ENCODE data around the gene HBEGF. TPM values are rescaled to one million over a fixed set of nuclear protein-coding genes. Genes with fewer than 3 reads are reported as not detected.
A peak's percentile ranks its signal among the peaks of the same experiment; 100 is the strongest.

Gene HBEGF
- polyA plus RNA-seq, 1 donor: 19.4 TPM

DNA sequence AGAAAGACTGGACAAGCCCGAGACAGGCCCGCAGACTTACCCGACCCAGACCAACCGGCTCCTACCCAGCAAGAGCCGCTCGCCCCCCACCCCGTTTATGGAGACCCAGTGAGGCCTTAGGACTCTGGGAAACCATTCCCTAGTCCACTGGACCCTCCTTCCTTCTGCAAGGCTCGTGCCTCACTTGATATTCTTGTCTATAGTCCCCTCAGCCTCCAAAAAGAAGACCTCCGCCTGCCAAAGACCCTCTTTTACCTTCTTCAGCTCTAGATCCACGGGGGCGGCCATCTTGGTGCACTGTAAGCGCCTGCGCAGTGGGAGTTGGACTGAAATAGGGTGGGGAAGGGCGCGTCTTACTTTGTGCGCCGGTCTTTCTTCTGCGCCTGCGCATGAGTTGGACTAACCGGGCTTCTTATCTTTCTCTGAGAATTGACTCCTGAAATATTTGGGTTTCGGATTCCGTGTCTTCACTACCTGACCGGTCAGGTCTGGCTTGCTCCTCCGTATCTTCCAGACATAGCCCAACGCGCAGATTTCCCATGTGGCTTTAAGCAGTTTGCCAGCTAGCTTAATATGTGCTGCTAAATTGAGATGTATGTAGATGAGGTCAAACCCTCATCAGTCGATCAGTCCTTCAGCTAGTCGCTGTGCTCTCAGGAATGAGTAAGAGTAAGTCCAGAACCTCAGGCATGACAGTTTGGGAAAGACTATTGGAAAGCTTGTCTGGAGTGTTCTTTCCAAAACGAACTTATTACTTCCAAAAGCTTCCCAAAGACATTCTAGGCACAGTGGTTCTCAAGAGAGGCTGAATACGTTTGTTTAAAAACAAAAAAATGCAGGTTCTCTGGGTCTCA lies 43.4 kb downstream of the HBEGF start, which contains the start of gene PFDN1:
PFDN1 (minus strand) TSS at position 316 of the 854 bp plus-strand sequence; CDS start at position 288, 28 bp downstream.
- peak; percentile 92 for DNase-seq

DNA sequence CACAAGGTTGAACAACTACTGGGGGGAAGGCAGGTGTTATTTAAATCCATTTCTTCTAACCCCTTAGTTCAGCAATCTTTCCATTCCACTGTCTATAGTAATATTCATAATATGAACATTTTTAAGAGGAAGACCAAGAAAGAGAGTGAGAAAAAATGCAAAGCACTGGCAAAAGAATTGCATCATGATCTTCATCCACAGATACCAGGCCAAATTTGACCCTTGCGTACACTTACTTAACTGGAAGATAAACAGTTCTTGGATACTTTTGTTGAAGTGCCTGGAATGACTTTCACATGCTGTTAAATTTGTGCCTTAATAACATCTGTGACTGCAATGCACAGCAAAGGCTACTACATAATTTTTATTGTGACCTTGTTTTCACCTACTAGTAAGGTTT lies 45.3 kb downstream of the HBEGF start:
- DNase-seq: no peak

- DNase-seq: no peak
Observed at GRCh38 chr5:140299056-140299455, 47.3 kb downstream of the HBEGF start.

DNA sequence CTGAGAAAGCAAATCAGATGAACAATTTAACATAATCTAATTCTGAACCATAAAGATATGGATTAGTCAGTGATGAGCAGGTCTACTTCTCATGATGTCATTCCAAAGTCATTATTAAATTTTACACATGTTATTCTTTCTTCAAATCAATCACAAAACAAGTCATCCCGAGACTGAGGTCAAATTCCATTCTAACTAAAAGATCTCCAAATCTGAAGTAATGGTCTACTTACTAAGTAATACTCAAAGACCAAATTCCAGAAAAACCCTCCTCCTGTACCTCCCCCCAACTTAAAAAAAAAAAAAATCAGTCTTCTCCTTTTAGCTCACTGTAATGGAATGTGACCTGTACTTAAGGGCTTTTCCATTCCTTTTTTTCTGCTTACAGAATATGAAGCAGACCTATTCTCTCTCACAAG lies 48.2 kb downstream of the HBEGF start:
- DNase-seq: no peak

GRCh38 chr5:140297283-140297682 lies 49.1 kb downstream of the HBEGF start:
- no peak for DNase-seq

- no peak for DNase-seq
Observed at GRCh38 chr5:140296289-140296688, 50.1 kb downstream of the HBEGF start.

GRCh38 chr5:140295414-140295813 lies 51.0 kb downstream of the HBEGF start:
- peak; percentile 61 for DNase-seq

- no peak for DNase-seq
Observed at GRCh38 chr5:140294753-140295152, 51.6 kb downstream of the HBEGF start.

DNA sequence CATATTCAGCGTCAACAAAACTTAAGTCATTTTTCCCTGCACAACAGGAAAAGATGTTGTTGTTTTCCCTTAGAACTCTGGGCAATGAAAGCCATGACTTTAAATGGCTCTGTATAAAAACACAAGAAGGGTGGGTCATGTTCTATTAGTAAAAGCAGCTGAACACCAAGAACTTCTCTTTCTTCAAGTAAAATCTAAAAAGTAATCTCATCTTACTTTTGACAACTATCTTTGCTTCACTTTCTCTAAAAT lies 52.6 kb downstream of the HBEGF start:
- no peak for DNase-seq

DNA sequence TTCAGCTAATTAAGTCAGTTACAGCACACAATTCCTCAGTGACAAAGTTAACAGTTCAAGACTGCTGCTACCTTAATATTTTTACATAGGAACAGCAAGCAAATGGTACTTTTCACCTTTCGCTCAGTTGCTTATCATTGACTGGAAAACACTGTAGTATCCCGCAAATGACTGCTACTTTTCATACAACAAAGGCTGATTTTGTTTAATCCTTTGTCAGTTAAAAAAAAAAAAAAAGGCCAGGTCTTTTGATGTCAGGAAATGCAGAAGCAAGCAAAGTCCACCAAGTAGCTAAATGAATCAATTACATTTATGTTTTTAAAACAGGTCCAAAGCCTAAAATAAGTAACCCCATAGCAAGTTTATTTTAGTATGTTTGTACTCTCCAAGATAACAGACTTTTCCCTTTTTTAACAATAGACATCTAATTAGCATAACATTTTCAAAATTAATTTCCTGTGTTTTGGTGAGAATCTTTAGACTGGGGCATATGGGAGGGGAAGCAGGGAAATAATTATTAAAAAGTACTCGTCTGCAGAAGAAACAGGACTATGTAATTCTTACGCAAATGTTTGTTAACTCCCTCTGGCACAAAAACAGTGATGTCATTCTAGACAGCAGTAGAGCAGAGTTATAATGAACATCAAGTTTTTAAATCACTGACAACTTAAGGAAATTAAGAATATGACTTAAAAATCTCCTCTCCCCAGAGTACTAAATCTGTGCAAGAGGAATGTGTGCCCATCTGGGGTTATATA lies 53.1 kb downstream of the HBEGF start:
- no peak for DNase-seq

DNA sequence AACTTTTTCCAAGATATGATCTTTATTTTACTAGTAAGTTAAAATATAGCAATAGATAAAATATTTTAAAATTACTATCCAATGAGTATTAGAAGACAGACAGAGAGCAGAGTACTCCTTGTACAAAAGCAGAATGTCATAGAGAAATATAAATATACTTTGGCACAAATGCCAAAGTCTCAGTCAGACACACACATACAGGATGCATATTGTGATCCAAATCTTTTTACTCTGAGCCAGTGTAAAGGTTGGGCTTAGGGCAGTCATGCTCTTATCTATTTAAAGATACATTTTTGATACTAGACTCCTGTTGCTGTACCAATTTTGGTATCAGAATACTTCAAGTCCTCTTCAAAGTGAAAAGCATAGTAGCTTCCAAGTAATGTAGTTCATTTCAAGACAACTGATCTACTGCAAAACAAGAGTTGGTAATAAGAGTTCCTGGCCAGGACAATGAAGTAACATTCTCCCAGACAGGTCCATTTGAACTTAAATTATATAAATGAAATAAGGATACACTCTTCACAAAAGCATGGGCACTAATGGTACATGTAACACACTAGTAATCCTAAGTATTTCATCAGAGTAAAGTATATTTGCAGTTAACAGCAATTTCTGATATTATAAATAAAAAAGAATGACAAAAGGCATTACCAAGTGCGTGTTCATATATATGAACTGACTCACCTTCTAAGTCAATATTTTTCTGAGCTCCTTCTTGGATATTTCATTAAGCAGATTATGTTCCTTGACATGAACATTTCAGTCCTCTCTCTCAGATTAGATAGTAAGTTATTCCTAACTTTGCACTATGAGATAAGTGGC lies 54.0 kb downstream of the HBEGF start:
- no peak for DNase-seq

- no peak for DNase-seq
Observed at GRCh38 chr5:140287801-140288521, 58.4 kb downstream of the HBEGF start.

- DNase-seq: no peak
Observed at GRCh38 chr5:140286424-140286823, 60.0 kb downstream of the HBEGF start.

DNA sequence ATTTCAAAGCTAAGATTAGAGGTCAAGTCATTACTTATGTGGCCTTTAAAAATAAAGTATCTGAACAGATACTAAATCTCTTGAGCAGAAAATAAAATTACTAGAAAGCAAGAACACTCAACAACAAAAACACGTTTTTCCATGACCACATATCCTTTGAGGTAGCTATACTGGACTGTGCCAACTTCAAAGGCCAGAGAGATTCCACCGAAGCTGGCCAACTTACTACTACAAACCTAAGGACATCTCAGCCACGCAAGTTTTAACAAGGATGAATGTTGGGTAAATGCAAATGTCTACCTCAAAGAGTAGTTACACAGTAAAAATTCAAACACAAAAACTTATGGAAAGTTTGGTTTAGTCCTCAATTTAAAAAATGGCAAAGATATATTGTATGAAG lies 62.4 kb downstream of the HBEGF start:
- no peak for DNase-seq

Other genes with a start within 250 kb of the HBEGF start
- gene PURA, start 232.5 kb downstream of the HBEGF start, polyA plus RNA-seq (ENCODE audit: insufficient read length): 11.0 TPM
- 4.2 TPM for gene IGIP, start 220.7 kb downstream of the HBEGF start, polyA plus RNA-seq (ENCODE audit: insufficient read length)
- gene CYSTM1, start 171.4 kb downstream of the HBEGF start, polyA plus RNA-seq (ENCODE audit: insufficient read length): 28.2 TPM
- 63.7 TPM for gene PFDN1, start 43.5 kb downstream of the HBEGF start, polyA plus RNA-seq (ENCODE audit: insufficient read length)
- gene SLC4A9, start 13.6 kb upstream of the HBEGF start, polyA plus RNA-seq (ENCODE audit: insufficient read length): 0.18 TPM
- gene ANKHD1, start 55.2 kb upstream of the HBEGF start, polyA plus RNA-seq (ENCODE audit: insufficient read length): 63.9 TPM
- gene EIF4EBP3, start 201.1 kb upstream of the HBEGF start, polyA plus RNA-seq (ENCODE audit: insufficient read length): 8.6 TPM
- gene SRA1, start 210.9 kb upstream of the HBEGF start, polyA plus RNA-seq (ENCODE audit: insufficient read length): 20.5 TPM
- gene APBB3, start 218.0 kb upstream of the HBEGF start, polyA plus RNA-seq (ENCODE audit: insufficient read length): 28.8 TPM
- 59.9 TPM for gene SLC35A4, start 218.2 kb upstream of the HBEGF start, polyA plus RNA-seq (ENCODE audit: insufficient read length)

Data from hindlimb muscle (tissue), 1 donor.